Brain microvascular endothelial cell (primary cell): ENCODE measurements around the gene TSPO2.

ENCODE experiments used
- DNase-seq: peaks from one replicate; pipeline ENCODE4 v3.0.0-alpha.2; 2020
- H3K27ac ChIP-seq: fragments of 250-450 bp; sonication (Bioruptor Pico); 2 replicates; pipeline ENCODE4 v1.5.1; 2020; ENCODE audit warnings: mild to moderate bottlenecking, moderate library complexity
- H3K27me3 ChIP-seq: fragments of 250-450 bp; sonication (Bioruptor Pico); replicated peaks from 2 replicates; pipeline ENCODE4 v1.5.1; 2020; ENCODE audit warnings: mild to moderate bottlenecking
- H3K36me3 ChIP-seq: fragments of 250-450 bp; sonication (Bioruptor Pico); replicated peaks from 2 replicates; pipeline ENCODE4 v1.5.1; 2020; ENCODE audit warnings: mild to moderate bottlenecking
- H3K4me3 ChIP-seq: 2 replicates; pipeline ENCODE4 v1.5.1; 2011; ENCODE audit warnings: low read depth, mild to moderate bottlenecking, control low read depth, low read length, moderate library complexity
- in situ Hi-C: cut with HindIII; loops from 2 replicates; pipeline ENCODE4 v1.10.0; 2017; ENCODE audit warnings: low sequenced_read_pairs, low pct_ligation_motif_present
- TF ChIP-seq, protein P1 (sequence below): IDR thresholded peaks from 2 replicates; pipeline ENCODE4 v1.5.1; 2011; ENCODE audit warnings: low read depth, mild to moderate bottlenecking, moderate library complexity, low read length, control low read depth, inconsistent platforms; ENCODE audit errors: missing control alignments

Gene TSPO2

DNA sequence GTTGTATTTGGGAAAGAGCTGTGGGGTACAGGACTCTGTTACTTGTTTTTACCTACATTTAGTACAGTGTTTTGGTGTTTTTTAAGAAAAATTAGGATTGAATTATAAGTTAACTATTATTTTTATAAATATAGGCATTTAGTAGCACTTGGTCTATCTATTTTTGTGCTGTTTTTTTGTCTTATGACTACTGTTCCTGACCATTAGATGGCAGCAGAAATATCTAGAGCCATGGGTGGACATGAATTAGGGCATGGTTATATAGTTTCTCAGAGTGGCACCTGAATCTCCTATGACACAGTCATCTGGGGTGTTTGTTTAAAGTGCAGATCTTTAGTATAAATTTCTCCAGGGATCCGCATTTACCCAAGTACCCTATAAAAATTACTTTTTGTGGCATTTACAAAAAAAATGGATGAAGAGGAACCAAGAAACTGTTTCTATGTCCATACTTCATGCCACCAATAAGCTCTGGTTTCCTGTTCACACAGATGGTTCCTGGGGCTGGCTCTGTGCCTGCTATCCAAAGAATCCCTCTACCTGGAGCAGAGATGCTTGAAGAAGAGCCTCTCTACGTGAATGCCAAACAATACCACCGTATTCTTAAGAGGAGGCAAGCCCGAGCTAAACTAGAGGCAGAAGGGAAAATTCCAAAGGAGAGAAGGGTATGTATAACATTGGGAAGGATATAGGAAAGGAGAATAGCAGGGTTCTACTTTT lies 50.3 kb downstream of the TSPO2 start:
- TF ChIP-seq, protein P1, sequence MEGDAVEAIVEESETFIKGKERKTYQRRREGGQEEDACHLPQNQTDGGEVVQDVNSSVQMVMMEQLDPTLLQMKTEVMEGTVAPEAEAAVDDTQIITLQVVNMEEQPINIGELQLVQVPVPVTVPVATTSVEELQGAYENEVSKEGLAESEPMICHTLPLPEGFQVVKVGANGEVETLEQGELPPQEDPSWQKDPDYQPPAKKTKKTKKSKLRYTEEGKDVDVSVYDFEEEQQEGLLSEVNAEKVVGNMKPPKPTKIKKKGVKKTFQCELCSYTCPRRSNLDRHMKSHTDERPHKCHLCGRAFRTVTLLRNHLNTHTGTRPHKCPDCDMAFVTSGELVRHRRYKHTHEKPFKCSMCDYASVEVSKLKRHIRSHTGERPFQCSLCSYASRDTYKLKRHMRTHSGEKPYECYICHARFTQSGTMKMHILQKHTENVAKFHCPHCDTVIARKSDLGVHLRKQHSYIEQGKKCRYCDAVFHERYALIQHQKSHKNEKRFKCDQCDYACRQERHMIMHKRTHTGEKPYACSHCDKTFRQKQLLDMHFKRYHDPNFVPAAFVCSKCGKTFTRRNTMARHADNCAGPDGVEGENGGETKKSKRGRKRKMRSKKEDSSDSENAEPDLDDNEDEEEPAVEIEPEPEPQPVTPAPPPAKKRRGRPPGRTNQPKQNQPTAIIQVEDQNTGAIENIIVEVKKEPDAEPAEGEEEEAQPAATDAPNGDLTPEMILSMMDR: peak; percentile 51
- no peak overlapping the region for H3K4me3 ChIP-seq
- H3K27ac ChIP-seq: no peak overlapping the region
- in situ Hi-C loops: no loop called here
- peaks cover 68% of the 10 kb centered on the region for H3K36me3 ChIP-seq
- H3K27me3 ChIP-seq: no peaks in the 10 kb centered on the region
- peak; percentile 11 for DNase-seq

DNA sequence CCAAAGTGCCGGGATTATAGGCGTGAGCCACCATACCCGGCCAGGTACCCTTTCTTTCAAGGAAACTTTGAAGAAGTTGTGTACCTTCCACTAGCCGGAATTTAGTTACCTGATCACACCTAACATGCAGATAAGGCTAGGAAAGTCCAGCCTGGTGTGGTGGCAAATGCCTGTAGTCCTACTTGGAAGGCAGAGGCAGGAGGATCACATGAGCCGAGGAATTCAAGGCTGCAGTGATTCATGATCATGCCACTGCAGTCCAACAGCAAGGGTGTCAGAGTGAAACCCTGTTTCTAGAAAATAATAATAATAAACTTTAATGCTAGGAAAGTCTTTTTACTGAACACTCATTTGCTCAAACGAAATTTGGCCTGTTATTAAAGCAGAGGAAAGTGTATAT lies 51.5 kb downstream of the TSPO2 start:
- H3K4me3 ChIP-seq: no peak overlapping the region
- DNase-seq: peak; percentile 29
- peaks cover 75% of the 10 kb centered on the region for H3K36me3 ChIP-seq
- H3K27ac ChIP-seq: no peak overlapping the region
- TF ChIP-seq, protein P1: no peak
- no peaks in the 10 kb centered on the region for H3K27me3 ChIP-seq
- in situ Hi-C loops: no loop called here
